Adrenal gland (tissue), 5 donors: Measurements from ENCODE around the gene SIAE.

Experiments
- POLR2A ChIP-seq, 2 donors: fragments of 450-650 bp; IDR thresholded peaks; one replicate each; pipeline ENCODE4 v1.6.1; 2017; ENCODE audit warnings: antibody characterized with exemption in 2 of 2, mild to moderate bottlenecking in 2 of 2, moderate library complexity in 1 of 2
- TF ChIP-seq, protein P1 (sequence below), 6 experiments: fragments of 450-650 bp in 4 of 6; fragments of 200-600 bp in 2 of 6; sonication (generic) in 1 of 6; IDR thresholded peaks; 1 replicate in 5 of 6; 2 replicates in 1 of 6; pipeline versions ENCODE4 v1.5.1 to v1.8.0; 2016 to 2021; ENCODE audit warnings: antibody characterized with exemption in 6 of 6, mild to moderate bottlenecking in 2 of 6, moderate library complexity in 1 of 6
- donor health status: DM: no; HTN: no; CAD: no.

DNA sequence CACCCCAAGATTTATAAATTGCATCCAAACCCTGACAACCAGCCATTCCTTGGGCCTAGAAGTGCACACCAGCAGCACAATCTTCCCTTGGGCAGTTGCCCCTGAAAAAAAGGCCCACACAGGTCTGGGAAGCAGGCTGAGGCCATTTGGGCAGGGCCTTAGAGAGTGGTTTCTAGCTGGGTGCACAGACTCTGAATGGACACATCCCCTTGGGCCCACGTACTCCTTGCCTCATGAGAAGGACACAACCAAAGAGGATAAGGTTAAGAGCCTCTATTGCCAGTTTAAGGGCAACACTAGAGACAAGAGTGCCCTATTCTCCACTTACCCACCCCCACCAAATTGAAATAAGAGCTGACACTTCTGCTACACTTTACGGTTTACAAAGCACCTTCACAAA, 63.2 kb downstream of the SIAE start:
- TF ChIP-seq POLR2A (IDR thresholded peaks at IDR 0.05) = no peak
- TF ChIP-seq, protein P1, sequence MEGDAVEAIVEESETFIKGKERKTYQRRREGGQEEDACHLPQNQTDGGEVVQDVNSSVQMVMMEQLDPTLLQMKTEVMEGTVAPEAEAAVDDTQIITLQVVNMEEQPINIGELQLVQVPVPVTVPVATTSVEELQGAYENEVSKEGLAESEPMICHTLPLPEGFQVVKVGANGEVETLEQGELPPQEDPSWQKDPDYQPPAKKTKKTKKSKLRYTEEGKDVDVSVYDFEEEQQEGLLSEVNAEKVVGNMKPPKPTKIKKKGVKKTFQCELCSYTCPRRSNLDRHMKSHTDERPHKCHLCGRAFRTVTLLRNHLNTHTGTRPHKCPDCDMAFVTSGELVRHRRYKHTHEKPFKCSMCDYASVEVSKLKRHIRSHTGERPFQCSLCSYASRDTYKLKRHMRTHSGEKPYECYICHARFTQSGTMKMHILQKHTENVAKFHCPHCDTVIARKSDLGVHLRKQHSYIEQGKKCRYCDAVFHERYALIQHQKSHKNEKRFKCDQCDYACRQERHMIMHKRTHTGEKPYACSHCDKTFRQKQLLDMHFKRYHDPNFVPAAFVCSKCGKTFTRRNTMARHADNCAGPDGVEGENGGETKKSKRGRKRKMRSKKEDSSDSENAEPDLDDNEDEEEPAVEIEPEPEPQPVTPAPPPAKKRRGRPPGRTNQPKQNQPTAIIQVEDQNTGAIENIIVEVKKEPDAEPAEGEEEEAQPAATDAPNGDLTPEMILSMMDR (IDR thresholded peaks at IDR 0.05) = no peak
